Hippocampal formation (tissue), 2 donors: ENCODE data around the gene TACC3.

Source experiments
- DNase-seq, 2 donors: peaks; one replicate each; lab custom pipeline; 2025; lab: John Stamatoyannopoulos, UW

The TACC3 gene

DNA sequence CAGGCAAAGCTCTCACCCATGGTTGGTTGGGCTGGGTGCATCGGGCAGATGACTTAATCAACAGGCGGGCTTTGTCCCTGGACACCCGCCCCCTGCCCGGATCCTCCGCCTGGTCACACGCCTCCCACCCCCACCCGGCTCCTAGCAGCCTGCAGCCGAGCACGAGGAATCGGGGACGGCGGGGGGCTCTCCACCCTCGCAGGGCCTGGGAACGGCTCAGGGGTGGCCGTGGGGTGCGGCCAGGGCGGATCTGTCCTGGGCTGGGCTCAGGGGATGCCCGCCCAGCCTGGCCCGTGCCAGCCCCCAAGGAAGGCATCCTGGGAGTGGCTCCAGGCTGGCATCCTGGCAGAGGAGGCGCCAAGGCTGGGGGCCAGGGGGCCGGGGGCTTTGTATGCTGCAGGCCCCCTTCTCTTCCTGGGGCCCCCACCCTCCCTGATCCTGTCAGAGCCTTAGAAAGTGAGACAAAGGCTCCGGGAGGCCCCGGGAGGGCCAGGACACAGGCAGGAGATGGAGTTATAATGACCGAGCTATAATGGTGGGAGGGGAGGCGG, 39.3 kb downstream of the TACC3 start:
- no peak for DNase-seq

DNA sequence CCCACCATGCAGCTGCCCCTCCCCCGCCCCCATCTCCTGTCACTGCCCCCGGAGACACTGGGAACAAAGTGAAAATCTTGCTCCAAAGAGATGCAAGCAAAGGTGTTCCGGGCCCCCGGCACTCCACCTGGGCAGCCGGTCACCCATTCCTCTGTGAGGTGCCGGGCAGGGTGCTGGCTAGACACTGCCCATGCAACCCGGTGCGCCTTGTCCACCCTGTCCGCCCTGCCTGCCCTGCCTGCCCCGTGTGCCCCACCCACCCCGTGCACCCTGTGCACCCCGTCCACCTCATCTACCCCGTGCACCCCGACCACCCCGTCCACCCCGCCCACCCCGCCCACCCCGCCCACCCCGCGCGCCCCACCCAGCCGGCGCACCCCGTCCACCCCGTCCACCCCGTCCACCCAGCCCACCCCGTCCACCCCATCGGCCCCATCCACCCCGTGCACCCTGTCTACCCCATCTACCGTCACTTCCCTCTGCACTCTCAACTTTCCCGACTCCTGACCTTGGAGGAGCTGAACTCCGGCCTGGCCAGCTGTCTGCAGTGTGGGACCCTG, 39.9 kb downstream of the TACC3 start:
- no peak for DNase-seq

DNA sequence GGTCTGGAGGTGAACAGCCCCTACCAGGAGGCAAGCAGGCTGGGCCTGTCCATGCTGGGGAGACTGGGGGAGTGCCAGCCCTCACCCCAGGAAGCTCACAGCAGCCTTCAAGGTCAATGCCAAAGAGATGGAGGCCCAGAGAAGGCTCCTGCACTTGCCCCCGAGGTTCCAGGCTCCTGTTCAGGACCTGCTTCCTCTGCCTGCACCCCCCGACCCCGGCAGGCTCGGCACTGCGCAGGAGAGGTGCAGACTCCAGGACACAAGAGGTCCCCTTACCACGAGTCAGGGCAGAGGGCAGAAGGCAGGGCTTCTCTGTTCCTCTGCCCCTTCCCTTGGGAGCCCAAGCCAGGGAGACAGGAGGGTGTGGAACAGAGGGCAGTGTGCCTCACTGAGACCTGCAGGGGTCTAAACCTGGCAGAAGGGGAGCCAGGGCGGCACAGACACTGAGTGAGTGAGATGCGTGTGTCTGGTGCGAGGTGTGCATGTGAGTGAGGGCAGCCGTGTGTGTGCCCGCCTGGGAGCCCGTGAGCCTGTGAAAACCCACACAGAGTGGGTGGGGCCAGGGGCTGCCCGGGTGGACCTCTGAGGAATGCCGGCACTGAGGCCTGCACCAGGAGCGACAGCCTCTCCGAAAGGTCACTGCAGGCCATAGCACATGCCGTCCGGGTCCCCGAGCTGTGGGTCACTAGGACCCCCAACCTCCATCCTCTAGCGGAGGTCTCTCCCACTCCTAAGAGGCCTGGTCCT, 41.1 kb downstream of the TACC3 start:
- DNase-seq = no peak

DNA sequence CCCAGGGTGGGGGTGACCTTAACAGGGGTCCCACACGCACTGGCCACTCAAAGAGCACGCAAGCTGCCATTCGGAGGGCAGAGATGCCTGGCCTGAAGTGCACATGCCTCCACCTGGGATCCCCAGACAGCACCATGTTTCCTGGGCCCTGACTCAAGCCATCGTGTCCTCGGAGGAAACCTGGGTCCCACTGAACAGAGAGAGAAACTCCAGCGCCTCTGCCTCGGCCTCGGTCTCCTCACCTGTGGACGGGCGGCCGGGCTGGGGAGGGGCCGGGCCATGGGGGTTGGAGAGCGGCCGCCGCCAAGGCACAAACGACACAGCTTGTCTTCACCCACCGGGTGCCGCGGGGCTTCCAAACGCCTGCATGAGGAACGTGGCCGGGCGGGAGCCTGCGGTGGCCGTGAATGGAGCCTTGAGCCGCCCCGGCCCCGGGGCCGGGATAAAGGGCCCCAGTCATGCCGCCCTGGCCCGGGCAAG, 41.8 kb downstream of the TACC3 start:
- no peak for DNase-seq

DNA sequence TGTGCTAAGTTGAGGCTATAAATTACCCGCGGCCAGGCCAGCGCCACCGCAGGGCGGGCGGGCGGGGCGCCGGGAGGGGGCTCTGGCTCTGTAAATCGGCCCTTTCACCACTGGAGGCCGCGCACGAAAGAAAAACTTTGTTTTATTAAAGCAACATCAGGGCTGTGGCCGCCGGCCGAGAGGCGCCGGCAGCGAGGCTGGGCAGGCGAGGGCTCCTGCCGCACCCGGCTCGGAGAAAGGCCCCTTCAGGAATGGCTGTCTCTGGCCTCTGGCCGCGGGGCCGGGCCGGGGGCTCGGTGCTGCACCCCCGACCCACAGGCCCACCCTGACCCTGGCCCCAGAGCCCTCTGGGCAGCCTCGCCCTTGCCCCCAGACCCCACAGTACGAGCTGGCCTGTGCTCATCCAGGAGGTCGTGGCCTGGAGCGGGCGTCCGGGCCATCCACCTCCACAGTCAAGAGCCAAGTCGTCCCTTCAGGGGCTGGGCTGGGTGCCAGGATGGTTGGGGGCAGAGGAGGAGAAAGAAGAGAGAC, 42.3 kb downstream of the TACC3 start:
- peak in 1 of 2 donors; percentile 56 for DNase-seq

DNA sequence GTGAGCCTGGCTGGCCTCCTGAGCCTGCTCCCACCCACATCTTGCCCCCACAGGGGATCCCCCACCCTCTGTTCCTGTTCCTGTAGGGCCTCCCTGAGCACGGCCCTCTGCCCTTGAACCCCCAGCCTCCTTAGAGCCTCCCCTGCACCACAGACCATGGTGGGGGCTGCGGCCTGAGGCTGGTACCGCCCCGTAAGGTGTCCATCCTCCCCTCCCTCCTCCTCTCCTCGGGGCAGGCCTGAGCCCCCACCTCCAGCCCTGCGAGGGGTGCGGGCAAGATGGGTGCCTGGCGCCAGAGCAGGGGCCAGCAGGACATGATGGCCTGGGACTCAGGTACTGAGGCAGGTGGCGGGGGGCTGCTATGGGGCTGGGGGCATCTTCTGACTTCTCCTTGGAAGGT, 43.3 kb downstream of the TACC3 start:
- no peak for DNase-seq

DNA sequence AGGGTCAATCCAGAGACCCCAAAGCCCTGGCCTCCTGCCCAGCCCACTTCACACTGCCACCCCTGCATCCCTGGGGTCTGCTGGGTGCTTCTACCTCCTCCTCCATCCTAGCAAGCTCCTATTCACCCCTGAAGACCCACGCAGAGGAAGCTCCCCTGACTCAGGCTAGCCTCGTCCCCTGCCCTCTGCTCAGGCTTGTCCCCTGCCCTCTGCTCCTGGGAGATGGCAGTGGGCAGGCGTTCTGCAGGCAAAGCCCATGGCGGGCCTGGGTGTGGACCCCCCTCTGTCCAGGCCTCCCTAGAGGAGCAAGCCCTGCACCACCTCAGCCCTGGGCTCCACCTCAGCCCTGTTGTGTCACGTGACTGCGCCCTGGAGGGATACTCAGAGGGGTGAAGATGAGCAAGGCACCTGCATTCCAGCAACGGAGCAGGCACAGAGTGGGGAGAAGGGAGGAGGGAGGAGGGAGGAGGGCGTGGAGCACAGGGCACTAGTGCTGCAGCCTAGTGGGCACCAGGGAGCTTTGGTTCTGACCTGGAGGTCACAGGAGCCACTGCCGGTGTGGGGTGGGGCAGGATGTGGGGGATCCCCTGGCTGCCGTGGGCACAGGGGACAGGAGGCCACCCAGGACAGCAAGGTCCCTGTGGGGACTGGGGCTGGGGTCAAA, 44.2 kb downstream of the TACC3 start:
- DNase-seq = no peak

DNA sequence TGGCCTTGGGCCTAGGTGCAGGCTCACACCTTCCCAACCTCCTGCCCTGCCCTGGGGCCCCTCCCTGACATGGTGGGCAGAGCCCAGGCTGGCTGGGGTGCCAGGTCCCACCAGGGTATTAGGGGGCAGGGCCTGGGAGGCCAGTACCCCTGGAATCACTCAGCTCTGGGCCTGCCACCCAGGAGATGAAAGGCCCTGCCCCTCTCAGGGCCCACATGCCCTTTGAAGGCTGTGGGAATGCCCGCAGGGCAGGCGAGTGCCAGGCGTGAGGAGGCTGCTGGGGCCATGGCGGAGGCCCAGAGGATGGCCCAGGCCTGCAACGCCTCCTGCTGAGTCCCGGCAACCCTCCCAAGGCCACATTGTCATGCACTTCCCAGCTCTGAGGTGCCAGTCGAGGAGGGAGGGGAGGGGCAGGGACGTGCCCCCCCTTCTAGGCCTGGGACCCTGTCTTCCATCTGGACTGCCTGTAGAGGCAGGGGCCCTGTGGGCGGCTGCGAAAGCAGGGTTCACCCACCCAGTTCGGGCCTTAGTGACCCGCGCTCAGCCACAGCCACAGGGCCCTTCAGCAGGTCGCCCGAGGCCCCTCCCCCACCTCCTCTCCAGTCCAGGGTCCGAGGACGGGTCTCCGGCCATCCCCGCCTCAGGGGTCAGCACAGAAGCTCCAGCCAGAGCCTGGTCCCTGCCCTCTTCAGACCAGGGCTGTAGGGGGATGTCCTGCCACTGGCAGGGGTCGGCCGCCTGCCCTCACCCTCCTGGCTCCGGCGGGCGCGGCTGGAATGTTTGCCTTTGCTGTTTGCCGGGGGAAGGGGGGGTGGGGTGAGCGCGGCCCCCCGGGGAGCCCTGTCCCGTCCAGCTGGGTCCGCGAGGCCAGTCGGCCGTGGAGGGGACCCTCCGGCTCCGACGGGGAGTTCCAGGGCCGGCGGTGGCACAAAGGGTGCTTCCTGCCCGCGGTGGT, 45.1 kb downstream of the TACC3 start:
- no peak for DNase-seq

DNA sequence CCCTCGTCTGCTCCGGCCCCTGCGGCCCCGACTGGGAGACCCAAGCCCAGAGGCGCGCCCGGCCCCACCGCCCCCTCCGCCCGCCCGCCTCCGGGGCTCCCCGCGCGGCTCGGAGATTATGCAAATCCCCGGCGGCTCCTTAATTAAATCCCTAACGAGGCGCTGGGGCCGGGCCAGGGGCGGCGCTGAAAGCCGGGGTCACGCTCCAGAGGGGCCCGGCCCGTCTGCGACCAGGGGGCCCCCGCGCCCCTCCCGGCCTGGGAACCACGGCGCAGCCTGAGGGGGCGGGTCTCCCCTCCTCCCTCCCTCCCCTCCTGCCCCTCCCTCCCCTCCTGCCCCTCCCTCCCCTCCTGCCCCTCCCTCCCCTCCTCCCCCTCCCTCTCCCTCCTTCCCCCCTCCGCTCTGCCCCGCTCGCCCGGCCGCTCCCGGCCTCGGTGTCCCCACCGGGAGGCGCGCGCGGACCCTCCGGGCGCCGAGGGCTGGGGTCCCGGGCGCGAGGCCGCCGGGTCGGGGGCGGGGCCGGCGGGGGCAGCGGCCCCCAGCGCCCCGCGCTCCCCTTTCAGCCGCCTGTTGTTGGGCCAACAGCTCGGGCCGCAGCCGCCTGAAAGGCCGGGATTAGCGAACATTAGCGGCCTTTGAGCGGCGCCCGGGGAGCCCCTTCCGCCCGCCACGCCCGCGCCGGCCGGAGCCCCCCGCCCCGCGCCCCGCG, 45.9 kb downstream of the TACC3 start:
- DNase-seq = no peak

DNA sequence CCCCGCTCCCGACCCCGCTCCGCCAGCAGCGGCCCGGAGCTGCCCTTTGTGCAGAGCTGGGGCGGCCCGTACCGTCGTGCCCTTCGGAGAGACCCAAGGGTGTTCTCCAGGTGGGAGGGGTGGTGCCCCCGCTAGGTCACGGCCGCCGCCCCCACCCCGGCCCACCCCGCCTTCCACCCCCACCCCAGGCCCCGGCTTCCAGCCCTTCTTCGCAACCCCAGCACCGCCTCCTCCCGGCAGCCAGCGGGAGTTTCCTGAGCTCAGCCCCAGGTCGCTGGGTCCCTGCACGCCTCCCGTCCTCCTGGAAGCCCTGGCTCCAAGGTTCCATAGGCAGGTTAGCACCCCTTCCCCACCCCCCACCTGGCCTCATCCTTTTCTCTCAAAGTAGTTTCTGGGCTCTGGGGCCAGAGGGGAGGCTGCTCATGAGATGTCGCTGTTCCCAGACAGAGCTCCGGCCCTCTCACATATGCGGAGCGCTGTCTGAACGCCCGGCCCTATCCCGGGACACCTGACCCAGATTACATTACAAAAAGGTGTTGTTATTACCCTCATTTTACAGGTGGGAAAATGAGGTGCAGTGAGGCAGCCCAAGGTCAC, 46.5 kb downstream of the TACC3 start:
- DNase-seq = no peak

DNA sequence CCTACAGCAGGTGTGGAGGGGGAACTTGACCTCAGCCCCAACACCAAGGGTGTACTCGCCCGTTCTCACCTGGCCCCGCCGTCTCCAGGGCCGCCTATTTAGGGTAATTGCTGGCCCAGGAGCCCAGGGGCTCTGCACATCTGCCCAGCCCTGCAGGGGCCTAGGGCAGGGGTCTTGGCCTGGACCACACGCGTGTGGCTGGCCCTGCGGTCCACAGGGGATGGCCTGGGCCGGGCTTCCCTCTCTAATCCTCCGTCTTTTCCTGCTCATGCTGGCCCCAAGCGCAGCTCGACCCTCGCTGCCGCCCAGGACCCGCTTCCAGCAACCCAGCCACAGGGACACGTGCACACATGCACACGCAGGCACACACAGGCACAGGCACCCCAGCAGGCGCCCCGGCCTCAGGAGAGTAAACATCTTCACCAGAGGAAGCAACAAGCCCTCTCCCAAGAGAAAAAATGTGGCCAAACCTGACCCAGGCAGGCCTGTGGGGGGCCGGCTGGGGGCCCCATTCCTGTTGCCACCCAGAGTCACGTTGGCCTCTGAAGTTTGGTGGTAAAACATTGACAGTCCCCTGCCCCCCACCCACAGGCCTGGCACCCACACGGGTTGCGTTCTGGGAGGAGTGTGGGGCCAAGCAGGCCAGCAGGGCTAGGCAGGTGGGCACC, 47.2 kb downstream of the TACC3 start:
- DNase-seq = no peak

DNA sequence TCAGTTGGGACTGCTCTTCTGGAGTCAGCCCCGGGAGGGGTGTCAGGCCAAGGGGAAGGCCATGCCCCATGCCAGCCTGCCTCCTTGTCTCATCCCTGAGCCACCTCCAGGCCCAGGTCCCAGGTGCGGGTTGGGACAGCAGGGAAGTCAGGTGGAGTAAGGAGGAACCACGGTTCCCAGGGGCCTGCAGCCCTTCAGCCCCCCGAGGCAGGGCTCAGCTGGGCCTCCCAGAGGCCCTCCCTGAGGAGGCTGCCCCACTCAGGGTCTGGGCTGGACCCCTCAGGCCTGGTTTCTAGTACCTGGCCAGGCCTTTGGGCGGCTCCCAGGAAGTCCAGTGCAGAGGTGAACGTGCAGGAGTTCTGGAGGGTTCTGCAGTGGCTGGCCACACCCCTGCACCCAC, 48.4 kb downstream of the TACC3 start:
- DNase-seq = no peak

DNA sequence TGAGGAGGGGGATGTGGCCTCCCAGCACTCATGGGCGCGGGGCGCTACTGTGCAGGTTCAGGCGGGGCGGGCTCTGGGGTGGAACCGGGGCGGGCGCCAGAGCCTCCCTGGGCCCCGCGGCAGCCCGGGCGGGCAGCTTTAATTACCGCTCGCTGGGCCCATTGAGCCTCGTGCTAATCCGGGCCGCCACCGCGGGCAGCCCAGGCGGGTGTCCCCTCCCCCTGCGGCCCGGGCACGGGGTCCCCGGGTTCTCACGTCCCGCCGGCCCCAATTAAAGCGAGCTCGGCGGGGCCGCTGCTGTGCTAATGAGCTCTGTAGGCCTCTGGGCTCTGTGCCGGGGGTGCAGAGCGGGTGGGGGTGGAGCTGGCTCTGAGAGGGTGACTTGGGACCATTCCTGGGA, 48.9 kb downstream of the TACC3 start:
- peak in 1 of 2 donors; percentile 27 for DNase-seq

DNA sequence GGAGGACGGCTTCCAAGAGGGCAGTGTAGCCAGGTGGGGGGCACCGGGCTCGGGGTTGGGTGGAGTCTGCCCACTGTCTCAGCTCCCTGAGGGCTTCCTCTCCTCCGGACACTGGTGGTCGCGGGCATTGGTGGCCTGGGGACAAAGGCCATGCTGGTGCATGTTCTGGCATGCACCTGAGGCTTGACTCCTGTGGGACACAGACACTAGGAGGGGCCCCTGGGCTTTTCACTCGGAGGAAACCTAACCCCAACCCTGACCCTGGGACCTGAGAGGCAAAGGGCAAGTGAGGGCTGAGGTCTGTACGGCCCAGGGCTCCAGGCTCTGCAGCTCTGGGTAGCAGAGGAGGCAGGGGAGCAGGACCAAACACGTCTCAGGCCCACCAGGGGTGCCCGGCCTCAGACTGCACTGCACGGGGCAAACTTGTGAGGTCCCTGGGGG, 49.5 kb downstream of the TACC3 start:
- DNase-seq = no peak

DNA sequence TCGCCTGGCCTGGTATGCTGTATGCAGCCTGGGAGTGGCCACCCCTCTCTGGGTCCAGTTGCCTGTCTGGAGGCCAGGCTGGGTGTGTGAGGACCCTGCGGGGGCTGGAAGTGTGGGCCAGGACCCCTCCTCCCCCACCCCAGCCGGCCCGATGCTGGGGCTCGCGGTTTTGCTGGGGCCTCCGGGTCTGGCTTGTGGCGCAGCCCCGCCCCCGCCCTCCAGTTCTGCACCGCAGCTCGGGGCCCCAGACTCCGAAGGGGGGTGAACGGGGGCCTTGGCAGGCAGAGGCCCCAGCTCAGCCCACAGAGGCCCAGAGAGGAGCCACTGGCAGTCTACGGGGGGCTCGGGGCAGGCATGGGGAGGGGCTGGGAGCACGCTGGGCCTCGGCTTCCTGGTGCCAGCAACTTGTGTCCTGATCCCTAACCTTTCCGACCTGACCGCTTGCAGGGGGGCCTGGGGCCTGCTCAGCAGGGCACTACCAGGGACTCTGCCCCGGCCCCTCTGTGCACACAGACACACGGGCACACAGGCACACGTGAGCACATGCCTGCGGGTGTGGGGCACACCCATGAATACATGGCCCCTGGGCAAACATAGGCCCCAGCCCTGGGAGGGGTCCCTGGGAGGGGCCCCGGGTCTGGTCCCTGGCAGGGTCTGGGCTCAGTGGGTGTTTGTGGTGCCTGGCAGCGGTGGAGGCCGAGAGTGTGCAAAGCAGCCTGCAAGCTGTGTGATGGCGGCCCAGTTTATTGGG, 50.4 kb downstream of the TACC3 start:
- DNase-seq = no peak

DNA sequence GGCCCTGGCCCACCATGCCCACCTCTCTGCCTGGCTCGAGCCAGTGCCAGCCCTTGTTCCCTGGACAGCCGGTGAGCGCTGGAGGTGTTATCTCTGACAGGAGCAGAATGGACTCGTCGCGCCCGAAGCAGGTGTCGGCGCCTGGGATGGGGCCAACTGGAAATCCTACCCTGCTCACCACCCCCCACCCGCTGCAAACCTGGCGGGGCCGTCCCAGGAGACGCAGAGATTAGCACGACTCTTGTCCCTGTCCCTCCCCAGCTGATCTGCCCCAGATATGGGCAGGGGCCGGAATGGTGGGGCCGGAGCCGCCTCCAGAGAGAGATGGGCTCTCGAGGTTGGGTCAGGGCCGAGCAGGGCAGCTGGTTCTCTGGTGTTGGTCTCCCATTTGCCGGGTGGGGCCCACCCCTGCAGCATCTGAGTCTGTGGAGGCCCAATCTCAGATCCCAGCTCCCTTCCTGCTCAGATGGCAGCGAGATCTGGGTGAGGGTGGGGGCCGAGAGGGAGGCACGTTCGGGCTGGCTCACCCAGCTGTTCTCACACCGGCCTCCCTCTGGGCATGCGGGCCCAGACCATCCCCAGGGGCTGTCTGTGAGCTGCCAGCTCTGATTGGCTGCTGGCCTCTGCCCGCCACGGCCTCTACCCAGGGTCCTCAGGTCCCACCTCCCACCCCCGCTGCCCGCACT, 51.7 kb downstream of the TACC3 start:
- no peak for DNase-seq

DNA sequence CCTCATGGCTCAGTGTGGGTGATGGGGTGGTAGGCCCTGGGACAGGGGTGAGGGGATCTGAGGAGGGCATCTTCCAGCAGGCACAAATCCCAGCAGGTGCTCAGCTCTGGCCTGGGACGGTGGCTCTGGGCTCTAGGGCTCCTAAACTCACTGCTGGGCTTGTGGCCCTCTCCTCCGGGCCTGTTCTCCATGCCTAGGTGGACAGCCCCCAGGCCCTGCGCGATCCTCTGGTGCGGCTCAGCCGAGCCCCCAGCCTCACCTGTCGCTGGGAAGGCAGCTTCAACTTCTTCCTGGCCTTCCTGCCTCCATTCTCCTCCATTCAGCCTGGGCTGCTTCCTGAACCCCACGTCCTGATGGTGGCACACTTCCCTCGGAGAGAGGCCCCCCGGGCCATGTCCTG, 52.4 kb downstream of the TACC3 start:
- no peak for DNase-seq

DNA sequence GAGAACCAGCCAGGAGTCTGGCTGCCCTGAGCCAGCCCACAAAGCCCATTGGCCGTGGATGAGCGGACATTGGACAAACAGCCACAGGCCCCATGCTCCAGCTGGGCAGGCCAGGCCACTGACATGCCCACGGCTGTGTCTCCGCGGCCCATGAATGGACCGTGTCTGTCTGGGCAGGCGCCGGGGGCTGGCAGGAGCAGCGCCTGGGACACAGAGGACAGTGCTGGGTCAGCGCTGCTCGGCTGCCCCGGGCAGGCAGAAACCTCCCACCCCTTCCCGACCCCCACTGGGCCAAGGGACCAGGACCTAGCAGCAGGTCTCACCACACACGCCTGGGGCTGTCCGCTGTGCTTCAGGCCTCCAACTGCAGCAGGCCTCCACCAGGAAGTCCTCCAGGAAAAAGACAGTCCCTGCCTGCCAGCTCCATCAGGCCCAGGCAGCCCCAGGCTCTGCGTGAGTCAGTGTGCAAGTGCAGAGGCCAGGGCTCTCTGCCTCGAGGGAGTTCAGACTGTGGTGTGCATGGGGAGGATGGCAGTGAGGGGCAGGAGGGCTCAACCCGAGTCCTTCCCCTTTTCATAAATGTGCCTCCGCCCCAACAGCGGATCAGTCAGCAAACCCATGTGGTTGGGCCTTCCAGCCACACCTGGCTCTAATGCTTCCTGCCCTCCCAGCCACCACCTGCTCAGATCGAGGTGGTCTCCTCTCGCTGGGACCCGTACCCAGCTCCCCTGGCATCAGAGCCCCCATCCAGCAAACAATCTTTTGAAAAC, 54.6 kb downstream of the TACC3 start:
- DNase-seq = peak in 1 of 2 donors; percentile 71
